ENCODE data around the gene POM121L12.

GRCh38 chr7:53015463-53015862 lies 20.0 kb upstream of the POM121L12 start:
- TF ChIP-seq, protein P1, sequence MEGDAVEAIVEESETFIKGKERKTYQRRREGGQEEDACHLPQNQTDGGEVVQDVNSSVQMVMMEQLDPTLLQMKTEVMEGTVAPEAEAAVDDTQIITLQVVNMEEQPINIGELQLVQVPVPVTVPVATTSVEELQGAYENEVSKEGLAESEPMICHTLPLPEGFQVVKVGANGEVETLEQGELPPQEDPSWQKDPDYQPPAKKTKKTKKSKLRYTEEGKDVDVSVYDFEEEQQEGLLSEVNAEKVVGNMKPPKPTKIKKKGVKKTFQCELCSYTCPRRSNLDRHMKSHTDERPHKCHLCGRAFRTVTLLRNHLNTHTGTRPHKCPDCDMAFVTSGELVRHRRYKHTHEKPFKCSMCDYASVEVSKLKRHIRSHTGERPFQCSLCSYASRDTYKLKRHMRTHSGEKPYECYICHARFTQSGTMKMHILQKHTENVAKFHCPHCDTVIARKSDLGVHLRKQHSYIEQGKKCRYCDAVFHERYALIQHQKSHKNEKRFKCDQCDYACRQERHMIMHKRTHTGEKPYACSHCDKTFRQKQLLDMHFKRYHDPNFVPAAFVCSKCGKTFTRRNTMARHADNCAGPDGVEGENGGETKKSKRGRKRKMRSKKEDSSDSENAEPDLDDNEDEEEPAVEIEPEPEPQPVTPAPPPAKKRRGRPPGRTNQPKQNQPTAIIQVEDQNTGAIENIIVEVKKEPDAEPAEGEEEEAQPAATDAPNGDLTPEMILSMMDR (IDR thresholded peaks at IDR 0.05), result no peak
- TF ChIP-seq POLR2AphosphoS5 (IDR thresholded peaks at IDR 0.05) (no peak), POLR2A (IDR thresholded peaks at IDR 0.05) (no peak), EP300 (IDR thresholded peaks at IDR 0.05) (no peak)

Measured in sigmoid colon (tissue), 4 donors.